Measurements from ENCODE around the gene PLCL1. TPM values are rescaled to one million over a fixed set of nuclear protein-coding genes. Genes with fewer than 3 reads are reported as not detected.

The PLCL1 gene
- total RNA-seq, 6 donors from 2014 or later: 5.3 to 17.0 (median 8.1) TPM

DNA sequence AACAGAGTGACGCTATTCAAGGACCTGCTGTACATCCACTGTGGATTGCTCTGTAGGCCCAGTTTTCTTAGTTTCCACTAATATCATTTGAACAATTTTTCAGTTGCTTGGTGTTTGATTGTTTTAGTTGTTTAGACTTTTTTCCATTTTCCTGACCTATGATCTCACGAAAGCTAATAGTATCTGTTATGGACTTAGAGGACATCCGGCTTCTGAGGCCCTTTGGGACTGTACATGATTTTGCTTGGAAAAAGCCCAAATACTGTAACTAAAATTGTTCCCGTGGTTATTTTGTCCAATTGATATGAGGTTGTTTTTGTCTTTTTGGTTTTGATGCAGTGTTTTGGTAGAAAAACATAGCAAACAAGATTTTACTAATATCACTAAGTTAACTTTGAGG, 174.6 kb downstream of the PLCL1 start:
- Histone ChIP-seq H3K4me3 (no peak overlapping the region), H3K9me3 (no peaks in the 10 kb centered on the region), H3K4me1 (no peaks in the 10 kb centered on the region), H3K36me3 (no peaks in the 10 kb centered on the region), H3K27ac (no peak overlapping the region), H3K27me3 (no peaks in the 10 kb centered on the region)
- WGBS, 2 donors: 87 to 93% methylated on average over 4 of the region's 4 CpGs
- TF ChIP-seq POLR2AphosphoS5 (IDR thresholded peaks at IDR 0.05) (no peak), EP300 (IDR thresholded peaks at IDR 0.05) (no peak)
- DNase-seq: no peak
- no peak for ATAC-seq (ENCODE audit: low FRiP score in 2 of 2)

DNA sequence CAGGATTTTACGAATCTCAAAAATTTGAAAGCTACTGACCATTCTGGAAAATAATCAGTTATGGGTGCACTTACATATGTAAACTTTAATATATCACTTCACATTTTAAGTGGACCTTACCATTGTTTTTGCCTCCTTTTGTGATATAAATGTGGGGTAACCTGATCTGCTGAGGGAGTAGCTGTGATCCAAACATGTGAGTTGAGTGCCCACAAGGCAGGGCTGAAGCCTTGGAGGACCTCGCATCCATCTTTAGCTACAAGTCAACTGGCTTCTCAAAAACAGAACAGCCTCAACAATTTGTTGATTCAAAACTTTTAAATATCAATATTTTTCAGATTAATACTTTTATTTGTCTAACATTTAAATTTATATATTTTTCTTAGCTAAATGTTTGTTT, 178.2 kb downstream of the PLCL1 start:
- 97% methylated on average over 2 of the region's 2 CpGs for WGBS, 2 donors
- DNase-seq: no peak
- Histone ChIP-seq H3K27ac (no peak overlapping the region), H3K9me3 (no peaks in the 10 kb centered on the region), H3K36me3 (no peaks in the 10 kb centered on the region), H3K27me3 (no peaks in the 10 kb centered on the region), H3K4me3 (no peak overlapping the region), H3K4me1 (no peaks in the 10 kb centered on the region)
- ATAC-seq (ENCODE audit: low FRiP score in 2 of 2): no peak
- no peak for TF ChIP-seq EP300 (IDR thresholded peaks at IDR 0.05)
- TF ChIP-seq POLR2AphosphoS5 (IDR thresholded peaks at IDR 0.05): no peak
- TF ChIP-seq, protein P1, sequence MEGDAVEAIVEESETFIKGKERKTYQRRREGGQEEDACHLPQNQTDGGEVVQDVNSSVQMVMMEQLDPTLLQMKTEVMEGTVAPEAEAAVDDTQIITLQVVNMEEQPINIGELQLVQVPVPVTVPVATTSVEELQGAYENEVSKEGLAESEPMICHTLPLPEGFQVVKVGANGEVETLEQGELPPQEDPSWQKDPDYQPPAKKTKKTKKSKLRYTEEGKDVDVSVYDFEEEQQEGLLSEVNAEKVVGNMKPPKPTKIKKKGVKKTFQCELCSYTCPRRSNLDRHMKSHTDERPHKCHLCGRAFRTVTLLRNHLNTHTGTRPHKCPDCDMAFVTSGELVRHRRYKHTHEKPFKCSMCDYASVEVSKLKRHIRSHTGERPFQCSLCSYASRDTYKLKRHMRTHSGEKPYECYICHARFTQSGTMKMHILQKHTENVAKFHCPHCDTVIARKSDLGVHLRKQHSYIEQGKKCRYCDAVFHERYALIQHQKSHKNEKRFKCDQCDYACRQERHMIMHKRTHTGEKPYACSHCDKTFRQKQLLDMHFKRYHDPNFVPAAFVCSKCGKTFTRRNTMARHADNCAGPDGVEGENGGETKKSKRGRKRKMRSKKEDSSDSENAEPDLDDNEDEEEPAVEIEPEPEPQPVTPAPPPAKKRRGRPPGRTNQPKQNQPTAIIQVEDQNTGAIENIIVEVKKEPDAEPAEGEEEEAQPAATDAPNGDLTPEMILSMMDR (IDR thresholded peaks at IDR 0.05): no peak

DNA sequence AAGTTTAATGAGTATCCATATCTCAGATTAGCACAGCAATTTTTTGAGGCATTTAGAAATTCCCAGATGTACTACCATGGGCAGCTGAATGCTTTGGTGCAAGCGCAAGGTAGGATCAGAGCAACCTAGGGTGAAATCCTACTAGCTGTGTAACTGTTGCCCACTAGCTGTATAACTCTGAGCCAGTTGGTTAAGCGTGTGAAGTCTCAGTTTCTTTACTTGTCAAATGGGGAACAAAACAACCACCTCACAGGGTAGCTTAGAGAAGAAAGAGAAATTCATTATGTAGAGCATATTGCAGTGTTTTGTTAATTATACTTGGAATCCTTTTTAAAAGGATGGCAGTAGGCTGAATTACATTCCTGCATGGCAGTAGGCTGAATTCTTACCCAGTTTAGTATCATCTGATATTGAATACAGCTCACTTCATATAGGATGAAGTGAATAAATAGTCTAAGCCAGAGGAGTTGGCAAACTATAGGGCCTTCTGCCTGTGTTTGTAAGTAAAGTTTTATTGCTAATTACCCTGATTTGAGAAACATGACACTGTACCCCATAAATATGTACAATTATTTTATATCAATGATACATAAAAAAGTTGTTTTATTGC, 180.7 kb downstream of the PLCL1 start:
- no peak overlapping the region for H3K27ac ChIP-seq
- H3K36me3 ChIP-seq: no peaks in the 10 kb centered on the region
- H3K4me3 ChIP-seq: no peak overlapping the region
- DNase-seq: no peak
- no peaks in the 10 kb centered on the region for H3K27me3 ChIP-seq
- TF ChIP-seq EP300 (IDR thresholded peaks at IDR 0.05) (no peak), POLR2AphosphoS5 (IDR thresholded peaks at IDR 0.05) (no peak), POLR2A (IDR thresholded peaks at IDR 0.05) (no peak)
- TF ChIP-seq, protein P1 (IDR thresholded peaks at IDR 0.05): no peak
- ATAC-seq (ENCODE audit: low FRiP score in 2 of 2): no peak
- 95 to 98% methylated on average over 2 of the region's 2 CpGs for WGBS, 2 donors
- no peaks in the 10 kb centered on the region for H3K9me3 ChIP-seq
- no peaks in the 10 kb centered on the region for H3K4me1 ChIP-seq

DNA sequence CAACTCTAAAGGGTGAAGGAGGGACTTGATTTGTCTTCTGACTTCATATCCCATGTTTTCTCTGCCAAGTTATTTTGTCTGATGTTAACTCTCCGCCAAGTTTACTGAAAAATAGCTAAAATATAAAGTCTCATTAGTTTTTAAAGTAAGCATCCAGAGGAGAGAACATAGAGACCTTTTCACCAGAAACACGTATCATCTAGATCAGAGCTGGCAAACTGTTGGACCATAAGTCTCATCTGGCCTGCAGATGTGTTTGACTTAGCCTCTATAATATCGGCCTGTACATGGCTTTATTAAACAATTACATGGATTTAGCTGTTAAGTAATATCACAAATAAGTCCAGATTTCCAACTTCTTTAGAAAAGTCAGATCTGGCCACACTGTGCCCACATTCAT, 182.6 kb downstream of the PLCL1 start:
- DNase-seq: no peak
- no peak for ATAC-seq (ENCODE audit: low FRiP score in 2 of 2)
- TF ChIP-seq EP300 (IDR thresholded peaks at IDR 0.05): no peak
- TF ChIP-seq POLR2A (IDR thresholded peaks at IDR 0.05): no peak
- TF ChIP-seq, protein P1 (IDR thresholded peaks at IDR 0.05): no peak
- TF ChIP-seq POLR2AphosphoS5 (IDR thresholded peaks at IDR 0.05): no peak
- 82 to 84% methylated on average over 3 of the region's 3 CpGs for WGBS, 2 donors
- Histone ChIP-seq H3K36me3 (no peaks in the 10 kb centered on the region), H3K27ac (no peak overlapping the region), H3K4me3 (no peak overlapping the region), H3K4me1 (no peaks in the 10 kb centered on the region), H3K27me3 (no peaks in the 10 kb centered on the region), H3K9me3 (no peaks in the 10 kb centered on the region)

DNA sequence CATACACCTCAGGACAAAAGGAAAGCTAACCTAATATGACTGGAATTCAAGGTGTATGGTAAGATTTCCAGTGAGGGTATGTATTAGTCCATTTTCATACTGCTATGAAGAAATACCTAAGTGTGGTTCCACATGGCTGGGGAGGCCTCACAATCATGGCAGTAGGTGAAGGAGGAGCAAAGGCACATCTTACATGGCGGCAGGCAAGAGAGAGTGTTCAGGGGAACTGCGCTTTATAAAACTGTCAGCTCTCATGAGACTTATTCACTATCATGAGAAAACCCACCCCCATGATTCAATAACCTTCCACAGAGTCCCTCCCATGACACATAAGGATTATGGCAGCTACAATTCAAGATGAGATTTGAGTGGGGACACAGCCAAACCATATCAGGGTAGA, 186.0 kb downstream of the PLCL1 start:
- ATAC-seq (ENCODE audit: low FRiP score in 2 of 2) (no peak), DNase-seq (no peak)
- WGBS, 2 donors: 94 to 100% methylated on average over 2 of the region's 2 CpGs
- TF ChIP-seq POLR2A (IDR thresholded peaks at IDR 0.05) (no peak), POLR2AphosphoS5 (IDR thresholded peaks at IDR 0.05) (no peak), EP300 (IDR thresholded peaks at IDR 0.05) (no peak)
- TF ChIP-seq, protein P1 (IDR thresholded peaks at IDR 0.05): no peak
- H3K4me3 ChIP-seq: no peak overlapping the region
- H3K4me1 ChIP-seq: no peaks in the 10 kb centered on the region
- no peaks in the 10 kb centered on the region for H3K36me3 ChIP-seq
- H3K27ac ChIP-seq: no peak overlapping the region
- H3K9me3 ChIP-seq: no peaks in the 10 kb centered on the region
- H3K27me3 ChIP-seq: no peaks in the 10 kb centered on the region
